Medulla oblongata (tissue), 1 donor: ENCODE results near the gene CEBPA.
"Not testable (repeated sequence)": the region's sequence is repeated elsewhere in the genome, so short reads cannot be mapped to it uniquely, and the experiment has no call there.

Experiments
- DNase-seq: peaks from one replicate; pipeline ENCODE4 v3.0.0-alpha.2; 2015; ENCODE audit errors: extremely low spot score

CEBPA gene

GRCh38 chr19:33325920-33326319 lies 23.6 kb upstream of the CEBPA start:
- DNase-seq = peak; percentile 79

GRCh38 chr19:33324628-33325027 lies 22.3 kb upstream of the CEBPA start:
- no peak for DNase-seq

DNA sequence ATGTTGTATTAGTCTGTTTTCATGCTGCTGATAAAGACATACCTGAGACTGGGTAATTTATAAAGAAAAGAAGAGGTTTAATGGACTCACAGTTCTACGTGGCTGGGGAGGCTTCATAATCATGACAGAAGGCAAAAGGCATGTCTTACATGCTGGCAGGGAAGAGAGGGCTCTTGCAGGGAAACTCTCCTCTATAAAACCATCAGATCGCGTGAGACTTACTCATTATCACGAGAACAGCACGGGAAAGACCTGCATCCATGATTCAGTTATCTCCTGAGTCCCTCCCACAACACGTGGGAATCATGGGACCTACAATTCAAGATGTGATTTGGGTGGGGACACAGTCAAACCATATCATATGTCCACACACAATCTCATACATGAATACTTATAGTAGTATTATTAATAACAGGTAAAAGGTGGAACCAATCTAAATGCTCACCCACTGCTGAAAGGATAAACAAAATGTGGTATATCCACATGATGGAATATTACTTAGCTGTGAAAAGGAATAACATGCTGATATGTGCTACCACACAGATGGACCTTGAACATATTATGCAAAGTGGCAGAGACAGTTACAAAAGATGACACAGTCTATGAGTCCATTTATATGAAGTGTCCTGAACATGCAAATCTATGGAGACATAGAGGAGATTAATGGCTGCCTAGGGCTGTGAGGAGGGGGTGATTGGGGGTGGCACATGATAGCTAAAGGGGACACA lies 20.9 kb upstream of the CEBPA start:
- DNase-seq = no peak

DNA sequence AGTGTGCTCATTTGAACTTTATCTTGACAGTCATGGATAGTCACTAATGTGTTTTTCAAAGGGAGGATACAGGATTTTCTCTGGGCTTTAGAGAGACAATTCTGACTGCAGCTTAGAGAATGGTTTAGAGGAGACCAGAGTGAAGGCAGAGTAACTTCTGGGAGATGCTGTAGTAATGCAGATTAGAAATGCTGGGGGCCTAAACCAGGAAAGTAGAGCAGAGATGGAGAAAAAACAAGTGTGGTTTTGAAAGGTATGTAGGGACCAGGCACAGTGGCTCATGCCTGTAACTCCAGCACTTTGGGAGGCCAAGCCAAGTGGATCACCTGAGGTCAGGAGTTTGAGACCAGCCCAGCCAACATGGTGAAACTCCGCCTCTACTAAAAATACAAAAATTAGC lies 18.3 kb upstream of the CEBPA start:
- no peak for DNase-seq

DNA sequence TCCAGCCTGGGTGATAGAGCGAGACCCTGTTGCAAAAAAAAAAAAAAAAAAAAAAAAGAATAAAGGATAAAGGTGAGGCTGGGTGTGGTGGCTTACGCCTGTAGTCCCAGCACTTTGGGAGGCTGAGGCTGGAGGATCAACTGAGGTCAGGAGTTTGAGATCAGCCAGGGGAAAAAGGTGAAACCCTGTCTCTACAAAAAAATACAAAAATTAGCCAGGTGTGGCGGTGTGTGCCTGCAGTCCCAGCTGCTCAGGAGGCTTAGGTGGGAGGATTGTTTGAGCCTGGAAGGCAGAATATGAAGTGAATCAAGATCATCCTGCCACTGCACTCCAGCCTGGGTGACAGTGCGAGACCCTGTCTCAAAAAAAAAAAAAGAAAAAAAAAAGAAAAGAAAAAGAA lies 15.7 kb upstream of the CEBPA start:
- not testable (repeated sequence) for DNase-seq

DNA sequence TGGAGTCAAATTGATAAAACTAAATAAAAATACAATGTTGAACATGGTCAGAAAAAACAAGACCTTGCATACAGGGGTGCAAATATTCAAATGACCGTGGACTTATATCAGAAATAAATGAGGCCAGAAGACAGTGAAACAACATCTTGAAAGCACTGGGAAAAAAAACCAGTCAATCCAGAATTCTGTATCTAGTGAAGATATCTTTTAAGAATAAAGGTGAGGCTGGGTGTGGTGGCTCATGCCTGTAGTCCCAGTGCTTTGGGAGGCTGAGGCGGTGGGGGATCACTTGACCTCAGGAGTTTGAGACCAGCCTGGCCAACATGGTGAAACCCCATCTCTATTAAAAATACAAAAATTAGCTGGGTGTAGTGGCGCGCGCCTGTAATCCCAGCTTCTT lies 15.2 kb upstream of the CEBPA start:
- no peak for DNase-seq

- no peak for DNase-seq
Observed at GRCh38 chr19:33316541-33317264, 14.4 kb upstream of the CEBPA start.

DNA sequence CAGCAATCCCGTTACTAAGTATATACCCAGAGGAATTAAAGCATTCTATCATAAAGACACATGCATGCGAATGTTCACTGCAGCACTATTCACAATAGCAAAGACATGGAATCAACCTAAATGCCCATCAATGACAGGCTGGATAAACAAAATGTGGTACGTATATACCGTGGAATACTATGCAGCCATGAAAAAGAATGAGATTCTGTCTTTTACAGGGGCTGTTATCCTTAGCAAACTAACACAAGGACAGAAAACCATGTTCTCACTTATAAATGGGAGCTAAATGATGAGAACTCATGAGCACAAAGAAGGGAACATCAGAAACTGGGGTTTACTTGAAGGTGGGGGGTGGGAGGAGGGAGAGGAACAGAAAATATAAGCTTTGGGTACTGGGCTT lies 10.5 kb upstream of the CEBPA start:
- DNase-seq = not testable (repeated sequence)

GRCh38 chr19:33312065-33312464 lies 9.7 kb upstream of the CEBPA start:
- no peak for DNase-seq

GRCh38 chr19:33311326-33311682 lies 9.0 kb upstream of the CEBPA start:
- no peak for DNase-seq

- no peak for DNase-seq
Observed at GRCh38 chr19:33310606-33311325, 8.4 kb upstream of the CEBPA start.

DNA sequence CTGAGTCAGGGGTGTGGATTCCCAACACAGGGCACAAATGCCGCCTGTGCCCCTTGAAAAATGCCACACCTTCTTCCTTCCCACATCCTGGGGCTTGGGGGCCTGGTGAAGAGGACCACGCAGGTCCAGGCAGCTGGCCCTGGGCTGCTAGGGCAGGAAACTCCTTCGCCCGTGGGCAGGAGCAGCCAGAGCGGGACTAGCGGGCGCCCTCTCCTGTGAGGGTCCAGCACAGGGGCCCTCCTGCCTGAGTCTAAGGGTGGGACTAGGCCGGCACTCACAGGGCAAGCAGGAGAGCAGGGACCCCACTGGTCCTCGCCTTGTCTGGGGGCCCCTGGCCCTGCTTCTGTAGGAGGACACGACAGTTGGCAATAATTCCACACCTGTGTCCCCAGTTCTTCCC lies 7.5 kb upstream of the CEBPA start:
- no peak for DNase-seq

DNA sequence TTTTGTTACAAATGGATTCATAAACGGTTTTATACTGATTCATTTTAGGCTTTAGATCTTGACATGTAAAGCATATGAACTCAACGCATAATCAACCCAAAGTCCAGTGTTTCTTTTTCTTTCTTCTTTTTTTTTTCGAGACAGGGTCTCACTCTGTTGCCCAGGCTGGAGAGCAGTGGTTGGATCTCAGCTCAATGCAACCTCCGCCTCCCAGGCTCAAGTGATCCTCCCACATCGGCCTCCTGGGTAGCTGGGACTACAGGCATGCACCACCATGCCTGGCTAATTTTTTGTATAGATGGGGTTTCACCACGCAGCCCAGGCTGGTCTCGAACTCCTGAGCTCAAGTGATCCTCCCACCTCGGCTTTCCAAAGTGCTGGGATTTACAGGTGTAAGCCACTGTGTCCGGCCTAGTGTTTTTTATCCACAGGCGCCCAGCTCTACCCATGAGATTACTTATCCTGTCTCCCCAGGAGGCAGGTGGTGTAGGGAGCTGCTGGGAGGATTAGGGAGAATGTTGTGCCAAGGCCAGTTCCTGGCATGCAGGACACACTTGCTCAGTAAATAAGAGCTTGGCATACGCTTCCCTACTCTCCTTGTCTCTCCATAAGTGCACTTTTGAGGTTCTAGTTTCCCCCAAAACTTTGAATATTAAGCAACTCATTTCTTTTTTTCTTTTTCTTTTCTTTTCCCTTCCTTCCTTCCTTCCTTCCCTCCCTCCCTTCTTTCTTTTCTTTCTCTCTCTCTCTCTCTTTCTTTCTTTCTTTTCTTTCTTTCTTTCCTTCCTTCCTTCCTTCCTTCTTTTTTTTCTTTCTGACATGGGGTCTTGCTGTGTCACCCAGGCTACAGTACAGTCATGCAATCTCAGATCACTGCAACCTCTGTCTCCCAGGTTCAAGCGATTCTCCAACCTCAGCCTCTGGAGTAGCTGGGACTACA lies 4.8 kb upstream of the CEBPA start:
- DNase-seq = no peak

- DNase-seq = no peak
Observed at GRCh38 chr19:33306191-33306590, 3.9 kb upstream of the CEBPA start.

DNA sequence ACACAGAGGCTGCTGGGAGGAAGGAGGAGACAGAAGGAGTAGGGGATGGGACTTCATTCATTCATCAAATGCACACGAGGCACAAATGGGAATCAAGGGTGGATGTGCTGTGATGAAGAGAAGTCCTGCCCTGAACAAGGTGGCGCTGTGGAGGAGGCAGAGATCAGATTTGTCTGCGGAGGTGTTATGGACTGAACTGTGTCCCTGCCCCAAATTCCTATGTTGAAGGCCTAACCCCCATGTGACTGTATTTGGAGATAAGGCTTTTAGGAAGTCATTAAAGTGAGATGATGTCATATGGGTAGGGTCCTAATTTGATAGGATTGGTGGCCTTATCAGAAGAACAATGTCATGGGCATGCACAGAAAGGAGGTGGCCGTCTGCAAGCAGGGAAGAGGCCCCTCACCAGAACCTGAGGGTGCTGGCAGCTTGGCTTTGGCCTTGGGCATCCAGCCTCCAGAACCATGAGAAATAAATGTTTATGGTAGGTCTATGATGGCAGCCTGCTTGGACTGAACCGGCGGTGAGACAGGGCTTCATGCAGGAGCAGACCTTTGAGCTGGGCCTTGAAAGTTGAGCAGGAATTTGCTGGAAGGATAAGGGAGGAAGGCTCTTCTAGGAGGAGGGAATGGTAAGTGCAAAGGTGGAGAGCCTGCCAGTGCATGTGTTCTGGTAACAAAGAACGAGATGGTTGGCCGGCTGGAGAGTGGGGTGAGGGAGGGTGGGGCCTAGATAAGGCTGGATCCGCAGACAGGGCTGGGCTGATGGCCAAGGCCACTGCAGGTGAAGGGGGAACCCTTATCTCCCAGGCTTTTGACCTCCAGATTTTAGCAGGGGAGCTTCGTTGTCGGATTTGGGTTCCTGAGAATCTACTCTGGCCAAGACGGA lies 2.7 kb upstream of the CEBPA start:
- no peak for DNase-seq

- no peak for DNase-seq
Observed at GRCh38 chr19:33304371-33304759, 2.0 kb upstream of the CEBPA start.

DNA sequence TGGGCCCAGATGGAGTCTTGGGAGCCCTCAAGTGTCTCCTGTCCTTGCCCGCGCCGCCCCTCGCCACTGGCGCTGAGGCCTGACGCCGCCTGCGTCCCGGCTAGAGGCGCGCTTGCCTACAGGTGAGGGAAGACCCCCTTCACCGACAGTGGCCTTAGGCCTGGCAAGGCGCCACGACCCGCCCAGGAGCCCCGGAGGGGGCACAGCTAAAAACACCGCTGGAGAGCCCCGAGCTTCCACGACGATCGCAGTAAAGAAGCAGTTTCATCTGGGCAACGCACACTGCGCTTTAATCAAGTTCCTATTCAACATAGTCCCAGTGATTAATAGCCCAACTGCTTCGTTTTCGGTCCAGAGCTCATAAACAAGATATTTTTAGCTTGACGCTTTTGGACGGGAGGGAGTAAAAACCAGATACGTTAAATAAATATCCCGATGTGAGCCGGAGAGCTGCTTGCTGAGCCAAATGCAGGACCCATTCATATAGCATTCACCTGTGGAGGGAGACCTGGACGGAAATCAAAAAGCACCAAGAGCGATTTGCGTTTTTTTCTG lies 1.5 kb upstream of the CEBPA start:
- DNase-seq = no peak

DNA sequence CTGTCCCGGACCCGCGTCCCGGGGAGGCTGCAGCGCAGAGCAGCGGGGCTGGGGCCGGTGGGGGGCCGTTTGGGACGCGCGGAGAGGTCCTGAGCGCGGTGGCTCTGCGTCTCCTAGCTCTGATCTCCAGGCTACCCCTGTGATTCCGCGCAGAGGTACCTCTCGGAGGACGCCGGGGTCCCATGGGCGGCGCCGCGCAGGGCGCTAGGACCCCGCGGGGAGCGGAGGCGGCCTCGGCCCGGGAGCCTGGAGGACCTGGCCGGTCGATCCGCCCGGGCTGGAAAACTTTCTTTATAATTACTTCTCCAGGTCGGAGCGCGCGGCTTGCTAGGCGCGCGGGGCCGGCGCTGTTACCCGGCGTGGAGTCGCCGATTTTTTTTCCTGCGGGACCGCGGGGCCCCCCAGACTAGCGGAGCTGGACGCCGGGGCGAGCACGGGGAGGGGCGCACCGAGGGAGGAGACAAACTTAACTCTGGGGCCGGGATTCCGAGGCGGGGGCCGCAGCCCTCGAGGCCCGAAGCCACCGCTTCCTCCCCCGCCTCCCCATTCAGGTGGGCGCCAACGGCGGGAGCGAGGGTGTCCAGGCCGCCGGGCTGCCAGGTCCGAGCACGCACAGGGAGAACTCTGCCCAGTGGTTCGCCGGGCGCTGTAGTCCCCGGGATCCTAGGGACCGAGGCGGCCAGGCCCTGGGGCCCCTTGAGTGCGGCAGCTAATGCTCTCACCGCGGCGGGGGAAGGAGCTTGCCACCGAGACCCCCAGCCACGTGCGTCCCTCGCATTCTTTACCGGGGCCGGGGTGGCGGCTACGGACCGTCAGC lies 848 bp upstream of the CEBPA start:
- no peak for DNase-seq

DNA sequence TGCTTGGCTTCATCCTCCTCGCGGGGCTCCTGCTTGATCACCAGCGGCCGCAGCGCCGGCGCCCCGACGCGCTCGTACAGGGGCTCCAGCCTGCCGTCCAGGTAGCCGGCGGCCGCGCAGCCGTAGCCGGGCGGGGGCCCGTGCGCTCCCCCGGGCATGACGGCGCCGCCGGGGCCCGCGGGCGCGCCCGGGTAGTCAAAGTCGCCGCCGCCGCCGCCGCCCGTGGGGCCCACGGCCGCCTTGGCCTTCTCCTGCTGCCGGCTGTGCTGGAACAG lies 497 bp downstream of the CEBPA start:
- DNase-seq = no peak
